H1 (cell line): Measurements from ENCODE around the gene TMEM45A. TPM values are rescaled to one million over a fixed set of nuclear protein-coding genes. Genes with fewer than 3 reads are reported as not detected.

Source experiments
- CHD7 ChIP-seq: fragments of 300-600 bp; sonication (generic); IDR thresholded peaks from 2 replicates; pipeline ENCODE4 v1.7.1; 2012; ENCODE audit warnings: low read length, moderate library complexity, mild to moderate bottlenecking, inconsistent platforms; ENCODE audit not compliant: insufficient replicate concordance
- HDAC2 ChIP-seq, 2 experiments: fragments of 300-600 bp in 1 of 2; sonication (generic) in 1 of 2; IDR thresholded peaks; 2 replicates each; pipeline ENCODE4 v1.6.1; 2011 to 2012; ENCODE audit warnings: low read depth in 2 of 2, low read length in 2 of 2, mild to moderate bottlenecking in 2 of 2, moderate library complexity in 2 of 2, borderline replicate concordance in 1 of 2, inconsistent platforms in 1 of 2
- JUN ChIP-seq: IDR thresholded peaks from 2 replicates; pipeline ENCODE4 v1.6.1; 2011; ENCODE audit warnings: low read depth, mild to moderate bottlenecking, improper control_type of control experiment, low read length
- KDM1A ChIP-seq: fragments of 200-600, 300-600 bp; sonication (generic); IDR thresholded peaks from 2 replicates; pipeline ENCODE4 v1.7.1; 2016; ENCODE audit warnings: mild to moderate bottlenecking, low read length, borderline replicate concordance
- MAFK ChIP-seq: IDR thresholded peaks from 2 replicates; pipeline ENCODE4 v1.6.1; 2012; ENCODE audit warnings: low read depth, mild to moderate bottlenecking, improper control_type of control experiment, low read length
- POLR2A ChIP-seq, 2 experiments: IDR thresholded peaks; 1 replicate in 1 of 2; 2 replicates in 1 of 2; pipeline ENCODE4 v1.6.1; 2011; ENCODE audit warnings: low read depth in 2 of 2, low read length in 2 of 2, mild to moderate bottlenecking in 2 of 2; ENCODE audit errors: control extremely low read depth in 1 of 2
- SIN3A ChIP-seq, 2 experiments: IDR thresholded peaks in 1 of 2; conservative IDR thresholded peaks in 1 of 2; 2 replicates each; pipeline ENCODE4 v1.6.1; 2011 to 2012; ENCODE audit warnings: low read length in 2 of 2, improper control_type of control experiment in 1 of 2, low read depth in 1 of 2, mild to moderate bottlenecking in 1 of 2
- polyA plus RNA-seq, 7 experiments: library from polyadenylated mRNA; depleted of rRNA in 3 of 7; stranded (reverse) in 5 of 7; unstranded in 2 of 7; fragments of >200 nt in 5 of 7; fragments of 200-250 nt in 2 of 7; gene quantifications; 1 replicate in 5 of 7; 2 replicates in 1 of 7; 4 replicates in 1 of 7; pipeline versions ENCODE4 v1.2.1 to v1.2.3, GENCODE V29; 2011 to 2013; ENCODE audit warnings: missing spikeins in 2 of 7, mixed read lengths in 2 of 7
- total RNA-seq: library from RNA; stranded (reverse); fragmentation: NEBNext Ultra II Directional; extraction: Animal tissue kit (Norgen Biotek cat#: 25700); gene quantifications from 2 replicates; pipeline ENCODE4 v1.2.1, GENCODE V29; 2021

Gene TMEM45A
- total and polyA plus RNA-seq, 2 of the 8 experiments (the other 6 are each of a cell fraction or from before 2014, with no cell fraction given), result 12.9 to 14.2 TPM

GRCh38 chr3:100486808-100487207 lies 5.6 kb upstream of the TMEM45A start (continued):
- no peak for TF ChIP-seq CHD7
- no peak for TF ChIP-seq POLR2A (IDR thresholded peaks at IDR 0.05; ENCODE audit: control extremely low read depth in 1 of 2, low read depth in 2 of 2, low read length in 2 of 2)
- no peak for TF ChIP-seq JUN
- no peak for TF ChIP-seq SIN3A (conservative IDR thresholded peaks at IDR 0.05 in 1 of 2, IDR thresholded peaks at IDR 0.05 in 1 of 2; ENCODE audit: low read depth in 1 of 2, low read length in 2 of 2)
- TF ChIP-seq HDAC2 (IDR thresholded peaks at IDR 0.05; ENCODE audit: borderline replicate concordance in 1 of 2, low read depth in 2 of 2, low read length in 2 of 2), result no peak
- TF ChIP-seq MAFK, result no peak
- no peak for TF ChIP-seq KDM1A
